Caco-2 (cell line): ENCODE data around the gene TRDMT1. TPM values are rescaled to one million over a fixed set of nuclear protein-coding genes. Genes with fewer than 3 reads are reported as not detected.

ENCODE experiments used
- BruUV-seq: library from RNA; stranded (reverse); fragments of 400-500 nt; replicated peaks from 2 replicates; lab custom pipeline; 2021; lab: Mats Ljungman, UMichigan
- CTCF ChIA-PET: fragments of 300-600 bp; sonication (Branson Sonifier 250); formaldehyde crosslinking; loops from one replicate; lab custom pipeline; 2022; ENCODE audit warnings: antibody characterized with exemption; lab: Charles Lee
- POLR2A ChIA-PET: fragments of 300-600 bp; sonication (Branson Sonifier 250); formaldehyde crosslinking; loops from one replicate; lab custom pipeline; 2022; ENCODE audit warnings: antibody characterized with exemption; lab: Charles Lee
- DNase-seq, 2 experiments: peaks; one replicate each; pipeline versions ENCODE4 v3.0.0 to v3.0.0-alpha.2; 2020 to 2022
- H3K27me3 ChIP-seq: replicated peaks from 2 replicates; pipeline ENCODE4 v1.6.0; 2011; ENCODE audit warnings: low read length; ENCODE audit not compliant: control insufficient read depth, insufficient read depth
- H3K36me3 ChIP-seq: 2 replicates; pipeline ENCODE4 v1.5.1; 2011; ENCODE audit warnings: low read length; ENCODE audit not compliant: control insufficient read depth, insufficient read depth
- H3K4me1 ChIP-seq: fragments of 250-450 bp; sonication (Bioruptor Pico); 2 replicates; pipeline ENCODE4 v1.5.1; 2020; ENCODE audit warnings: mild to moderate bottlenecking
- H3K4me3 ChIP-seq: 2 replicates; pipeline ENCODE4 v1.5.1; 2011; ENCODE audit warnings: low read depth, mild to moderate bottlenecking, control low read depth, low read length
- H3K9me3 ChIP-seq: fragments of 250-450 bp; sonication (Bioruptor Pico); 2 replicates; pipeline ENCODE4 v1.5.1; 2020; ENCODE audit warnings: mild to moderate bottlenecking, moderate library complexity
- H3K27ac Mint-ChIP-seq: one replicate; pipeline ENCODE4 v1.8.0; 2022; ENCODE audit warnings: mixed read lengths; ENCODE audit not compliant: unreplicated experiment
- H3K27me3 Mint-ChIP-seq: one replicate; pipeline ENCODE4 v1.8.0; 2022; ENCODE audit warnings: mixed read lengths; ENCODE audit not compliant: insufficient read depth, unreplicated experiment
- H3K36me3 Mint-ChIP-seq: one replicate; pipeline ENCODE4 v1.8.0; 2022; ENCODE audit warnings: mild to moderate bottlenecking, mixed read lengths; ENCODE audit not compliant: insufficient read depth, unreplicated experiment
- H3K4me1 Mint-ChIP-seq: one replicate; pipeline ENCODE4 v1.8.0; 2022; ENCODE audit warnings: low read depth, mixed read lengths; ENCODE audit not compliant: unreplicated experiment
- H3K4me3 Mint-ChIP-seq: one replicate; pipeline ENCODE4 v1.8.0; 2022; ENCODE audit warnings: mild to moderate bottlenecking, moderate library complexity, mixed read lengths; ENCODE audit not compliant: unreplicated experiment
- H3K9me3 Mint-ChIP-seq: one replicate; pipeline ENCODE4 v1.8.0; 2022; ENCODE audit warnings: mixed read lengths; ENCODE audit not compliant: unreplicated experiment
- CTCF ChIP-seq, 2 experiments: fragments of 200-600 bp in 1 of 2; IDR thresholded peaks; 1 replicate in 1 of 2; 2 replicates in 1 of 2; pipeline versions ENCODE4 v1.5.1 to v1.8.0; 2011 to 2022; ENCODE audit warnings: antibody characterized with exemption in 1 of 2, control low read depth in 1 of 2, inconsistent platforms in 1 of 2, low read depth in 1 of 2, low read length in 1 of 2, mild to moderate bottlenecking in 1 of 2, moderate library complexity in 1 of 2; ENCODE audit not compliant: insufficient read depth in 1 of 2, severe bottlenecking in 1 of 2, unreplicated experiment in 1 of 2
- intact Hi-C: fragments of 100-400 bp; cut with micrococcal nuclease; formaldehyde crosslinking; loops from one replicate; pipeline ENCODE4 v1.10.0; 2022; ENCODE audit not compliant: unreplicated experiment
- total RNA-seq: library from RNA; stranded (reverse); gene quantifications from 2 replicates; pipeline ENCODE4 v1.2.3, GENCODE V29; 2022

TRDMT1 gene
- total RNA-seq, 1 experiment from 2014 or later = 8.6 TPM

DNA sequence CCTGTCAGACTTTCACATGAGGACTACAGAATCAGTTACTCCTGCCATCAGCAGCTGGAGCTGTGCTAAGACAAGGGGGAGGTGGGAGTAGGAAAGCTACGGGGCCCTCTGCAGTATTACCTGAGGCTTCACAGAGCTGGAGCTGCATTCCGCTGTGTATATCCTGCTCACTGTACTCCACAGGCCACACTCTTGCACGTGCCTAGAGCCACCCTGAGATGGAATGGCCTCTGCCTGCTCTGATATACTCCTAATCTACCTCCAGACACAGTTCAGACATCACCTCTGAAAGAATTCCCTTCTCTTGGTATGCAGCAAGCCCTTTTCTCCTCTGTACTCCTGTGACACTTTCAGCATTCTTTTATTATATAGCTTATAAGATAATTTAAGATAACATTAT, 34.8 kb downstream of the TRDMT1 start:
- H3K36me3 ChIP-seq = no peaks in the 10 kb centered on the region
- no peak overlapping the region for H3K4me3 Mint-ChIP-seq

DNA sequence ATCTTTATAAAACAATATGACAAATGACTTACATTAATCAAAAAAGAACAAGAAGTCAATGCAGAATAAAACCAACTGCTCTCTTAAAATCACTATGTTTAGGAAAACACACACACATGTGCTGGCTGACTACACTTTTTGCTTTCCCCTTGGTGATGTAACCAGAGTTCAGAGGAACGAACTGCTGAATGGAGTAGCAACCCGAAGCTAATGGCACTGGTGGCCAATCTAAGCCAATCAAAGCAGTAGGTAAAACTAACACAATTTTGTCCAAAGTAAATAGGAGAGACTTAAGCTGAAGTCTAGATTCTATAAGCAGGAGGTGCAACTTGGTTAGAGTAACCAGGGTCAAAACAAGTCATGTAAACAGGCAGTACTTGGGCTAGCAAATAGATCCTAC, 38.6 kb downstream of the TRDMT1 start:
- no peaks in the 10 kb centered on the region for H3K4me1 ChIP-seq
- Mint-ChIP-seq H3K36me3 (no peaks in the 10 kb centered on the region), H3K4me1 (peaks cover 6% of the 10 kb centered on the region), H3K27me3 (no peaks in the 10 kb centered on the region), H3K27ac (no peak overlapping the region), H3K9me3 (peaks cover 9% of the 10 kb centered on the region), H3K4me3 (no peak overlapping the region)
- H3K27me3 ChIP-seq = no peaks in the 10 kb centered on the region
- intact Hi-C loops = no loop called here
- BruUV-seq = no TSS peak
- DNase-seq = no peak
- H3K36me3 ChIP-seq = no peaks in the 10 kb centered on the region
- no peak overlapping the region for H3K4me3 ChIP-seq
- no peaks in the 10 kb centered on the region for H3K9me3 ChIP-seq
- TF ChIP-seq CTCF (IDR thresholded peaks at IDR 0.05; ENCODE audit: insufficient read depth in 1 of 2, low read depth in 1 of 2, low read length in 1 of 2, severe bottlenecking in 1 of 2, unreplicated experiment in 1 of 2) = no peak
- CTCF ChIA-PET = no interaction called here
- POLR2A ChIA-PET = no interaction called here

More for the DNA sequence above, 34.8 kb downstream of the TRDMT1 start:
- peaks cover 6% of the 10 kb centered on the region for H3K4me1 Mint-ChIP-seq
- Histone ChIP-seq H3K27me3 (no peaks in the 10 kb centered on the region), H3K4me1 (no peaks in the 10 kb centered on the region), H3K9me3 (no peaks in the 10 kb centered on the region), H3K4me3 (no peak overlapping the region)
- no TSS peak for BruUV-seq
- intact Hi-C loops = no loop called here
- DNase-seq = no peak
- no peaks in the 10 kb centered on the region for H3K27me3 Mint-ChIP-seq
- no peaks in the 10 kb centered on the region for H3K36me3 Mint-ChIP-seq
- peaks cover 9% of the 10 kb centered on the region for H3K9me3 Mint-ChIP-seq
- no peak for TF ChIP-seq CTCF (IDR thresholded peaks at IDR 0.05; ENCODE audit: insufficient read depth in 1 of 2, low read depth in 1 of 2, low read length in 1 of 2, severe bottlenecking in 1 of 2, unreplicated experiment in 1 of 2)
- ChIA-PET CTCF (no interaction called here), POLR2A (no interaction called here)
- no peak overlapping the region for H3K27ac Mint-ChIP-seq

GRCh38 chr10:17161775-17162174, 39.7 kb downstream of the TRDMT1 start:
- H3K27me3 Mint-ChIP-seq = no peaks in the 10 kb centered on the region
- Histone ChIP-seq H3K27me3 (no peaks in the 10 kb centered on the region), H3K9me3 (no peaks in the 10 kb centered on the region), H3K4me3 (no peak overlapping the region), H3K4me1 (no peaks in the 10 kb centered on the region), H3K36me3 (no peaks in the 10 kb centered on the region)
- H3K4me1 Mint-ChIP-seq = peaks cover 6% of the 10 kb centered on the region
- no TSS peak for BruUV-seq
- no peak overlapping the region for H3K27ac Mint-ChIP-seq
- TF ChIP-seq CTCF (IDR thresholded peaks at IDR 0.05; ENCODE audit: insufficient read depth in 1 of 2, low read depth in 1 of 2, low read length in 1 of 2, severe bottlenecking in 1 of 2, unreplicated experiment in 1 of 2) = no peak
- H3K9me3 Mint-ChIP-seq = peaks cover 9% of the 10 kb centered on the region
- intact Hi-C loops = no loop called here
- CTCF ChIA-PET = no interaction called here
- H3K36me3 Mint-ChIP-seq = no peaks in the 10 kb centered on the region
- H3K4me3 Mint-ChIP-seq = no peak overlapping the region
- no peak for DNase-seq
- POLR2A ChIA-PET = no interaction called here
